ENCODE data around the gene ASTN2.

ASTN2 gene

DNA sequence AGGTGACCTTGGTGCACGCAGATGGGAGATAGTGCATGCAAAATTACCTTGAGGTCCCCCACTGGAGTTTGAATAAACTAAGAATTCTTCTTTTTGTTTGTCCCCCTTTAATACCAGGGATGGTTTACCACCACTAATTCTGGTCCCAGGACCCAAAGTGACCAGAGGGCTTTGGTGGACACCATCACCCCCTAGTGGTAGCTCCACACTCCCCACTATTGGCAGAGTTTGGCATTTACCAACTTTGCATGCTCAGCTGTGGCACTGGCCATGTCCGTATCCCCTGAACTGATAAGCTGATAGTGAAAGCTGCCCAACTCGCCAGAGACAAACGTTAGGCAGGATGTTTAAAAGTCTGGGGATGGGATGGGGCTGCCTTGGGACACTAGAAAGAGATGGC lies 3.3 kb downstream of the ASTN2 start:
- no peak overlapping the region for H3K4me2 ChIP-seq
- H3K9ac ChIP-seq = no peak overlapping the region
- H3K9me3 ChIP-seq (replicated peaks in 1 of 11) = no peaks in the 10 kb centered on the region
- TF ChIP-seq Cebpa-rat (IDR thresholded peaks at IDR 0.05) = no peak
- peaks cover 18 to 36% (median 25%) of the 10 kb centered on the region in 10 experiments for H3K4me1 ChIP-seq
- H3K4me3 ChIP-seq = no peak overlapping the region
- peaks cover 46 to 66% (median 51%) of the 10 kb centered on the region in 11 experiments for H3K27me3 ChIP-seq
- no peak overlapping the region for H3K27ac ChIP-seq
- peaks cover 0 to 43% (median 13%) of the 10 kb centered on the region in 11 experiments; a peak in 15 of 22 replicates for H4K20me1 ChIP-seq
- H3K36me3 ChIP-seq = no peaks in the 10 kb centered on the region

DNA sequence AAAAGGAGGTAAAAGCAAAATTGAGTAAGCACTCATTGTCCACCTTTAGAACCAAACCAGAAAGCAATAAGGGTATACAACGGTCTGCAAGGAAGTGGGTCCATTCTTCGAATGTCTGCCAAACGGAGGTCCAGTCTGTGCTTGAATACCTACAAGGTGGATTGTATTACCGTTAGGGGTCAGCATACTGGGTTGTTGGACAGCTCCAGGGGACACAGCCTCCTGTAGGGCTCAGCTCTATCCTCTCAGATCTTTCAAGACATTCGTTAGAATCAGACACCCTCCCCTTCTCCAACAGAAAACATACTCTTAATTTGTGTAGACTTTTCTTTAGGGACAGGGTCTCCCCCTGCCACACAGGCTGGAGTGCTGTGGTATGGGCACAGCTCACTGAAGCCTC lies 5.5 kb downstream of the ASTN2 start:
- H4K20me1 ChIP-seq = peaks cover 0 to 41% (median 10%) of the 10 kb centered on the region in 11 experiments; a peak in 15 of 22 replicates
- no peak for TF ChIP-seq Cebpa-rat (IDR thresholded peaks at IDR 0.05)
- peaks cover 14 to 45% (median 17%) of the 10 kb centered on the region in 10 experiments for H3K4me1 ChIP-seq
- H3K36me3 ChIP-seq = no peaks in the 10 kb centered on the region
- H3K4me3 ChIP-seq = no peak overlapping the region
- H3K27me3 ChIP-seq = peaks cover 24 to 44% (median 29%) of the 10 kb centered on the region in 11 experiments
- H3K4me2 ChIP-seq = no peak overlapping the region
- no peak overlapping the region for H3K27ac ChIP-seq
- no peaks in the 10 kb centered on the region for H3K9me3 ChIP-seq (replicated peaks in 1 of 11)
- no peak overlapping the region for H3K9ac ChIP-seq

DNA sequence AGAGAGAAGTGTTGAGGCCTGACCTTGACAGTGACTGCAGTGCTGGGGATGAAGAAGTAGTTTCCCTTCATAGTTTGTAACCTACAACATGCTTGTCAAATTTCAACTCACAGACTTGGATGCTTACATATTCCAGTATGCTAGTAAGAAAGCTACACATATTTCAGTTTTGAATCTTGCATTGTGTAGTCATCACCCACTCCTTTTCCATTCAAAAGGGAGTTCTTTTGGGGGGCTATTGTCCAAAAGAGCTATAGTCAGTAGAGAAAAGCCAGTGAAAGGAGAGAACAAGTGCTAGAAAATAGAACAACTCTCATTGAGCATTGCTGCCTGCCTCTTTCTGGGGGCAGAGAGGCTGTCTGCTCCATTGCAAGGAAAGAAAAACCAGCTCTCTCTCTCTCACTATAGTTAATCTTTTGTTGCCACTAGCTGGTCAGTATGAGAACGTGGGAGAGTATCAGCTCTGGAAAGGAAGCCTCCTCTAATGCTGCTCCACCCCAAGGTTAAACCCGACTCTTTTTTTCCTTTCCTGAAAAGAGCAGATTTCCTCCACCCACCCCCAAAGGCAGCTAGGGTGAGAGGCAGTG lies 7.3 kb downstream of the ASTN2 start:
- Histone ChIP-seq H4K20me1 (peaks cover 0 to 23% (median 0%) of the 10 kb centered on the region in 11 experiments; a peak in 7 of 22 replicates), H3K27ac (no peak overlapping the region), H3K27me3 (peaks cover 6 to 26% (median 11%) of the 10 kb centered on the region in 11 experiments), H3K4me2 (peak overlapping the region in 2 of 11 experiments; percentile 25 to 30; a peak in 2 of 22 replicates), H3K36me3 (no peaks in the 10 kb centered on the region), H3K9ac (no peak overlapping the region), H3K9me3 (replicated peaks in 1 of 11) (no peaks in the 10 kb centered on the region), H3K4me3 (no peak overlapping the region), H3K4me1 (peaks cover 0 to 47% (median 0%) of the 10 kb centered on the region in 10 experiments; a peak in 6 of 20 replicates)
- no peak for TF ChIP-seq Cebpa-rat (IDR thresholded peaks at IDR 0.05)

DNA sequence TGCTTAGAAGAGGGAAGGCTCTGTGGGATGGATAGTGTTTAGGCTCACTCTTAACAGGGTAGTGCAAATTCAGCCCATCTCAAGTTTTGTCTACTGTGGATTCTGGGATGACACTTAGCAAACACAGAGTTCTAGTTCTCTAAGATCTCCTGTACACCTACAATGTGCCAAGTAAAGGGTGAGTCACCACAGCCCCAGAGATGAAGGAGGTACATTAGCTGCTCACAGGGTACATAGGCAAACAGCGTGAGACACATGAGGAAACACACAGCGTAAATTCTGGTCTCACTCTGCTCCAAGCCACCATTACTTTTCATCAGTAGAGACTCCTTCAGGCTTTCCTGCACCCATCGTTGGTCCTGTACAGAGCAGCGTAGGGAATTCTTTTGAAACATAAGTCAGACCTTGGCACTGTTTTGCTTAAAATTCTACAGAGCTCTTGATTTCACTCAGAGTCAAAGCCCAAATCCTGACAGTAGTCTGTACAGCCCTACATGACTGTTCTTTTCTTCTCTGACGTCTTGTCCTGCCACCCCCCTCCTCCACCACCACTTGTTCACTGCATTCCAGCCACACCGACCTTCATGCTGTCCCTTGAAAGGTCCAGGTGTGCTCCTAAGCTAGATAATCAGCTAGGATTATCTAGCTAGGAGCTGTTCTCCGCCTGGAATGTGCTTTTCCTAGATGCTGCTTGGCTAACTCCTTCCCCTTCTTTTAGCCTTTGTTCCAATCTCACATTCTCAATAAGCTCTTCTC lies 8.7 kb downstream of the ASTN2 start:
- no peak overlapping the region for H3K4me3 ChIP-seq
- H3K4me1 ChIP-seq = peaks cover 0 to 59% (median 0%) of the 10 kb centered on the region in 10 experiments; a peak in 6 of 20 replicates
- H3K4me2 ChIP-seq = peak overlapping the region in 1 of 11 experiments; percentile 2; a peak in 1 of 22 replicates
- no peak for TF ChIP-seq Cebpa-rat (IDR thresholded peaks at IDR 0.05)
- peaks cover 0 to 17% (median 0%) of the 10 kb centered on the region in 11 experiments; a peak in 2 of 22 replicates for H4K20me1 ChIP-seq
- peaks cover 0 to 14% (median 0%) of the 10 kb centered on the region in 11 experiments; a peak in 5 of 22 replicates for H3K27me3 ChIP-seq
- H3K27ac ChIP-seq = no peak overlapping the region
- H3K9me3 ChIP-seq (replicated peaks in 1 of 11) = no peaks in the 10 kb centered on the region
- H3K9ac ChIP-seq = no peak overlapping the region
- no peaks in the 10 kb centered on the region for H3K36me3 ChIP-seq

DNA sequence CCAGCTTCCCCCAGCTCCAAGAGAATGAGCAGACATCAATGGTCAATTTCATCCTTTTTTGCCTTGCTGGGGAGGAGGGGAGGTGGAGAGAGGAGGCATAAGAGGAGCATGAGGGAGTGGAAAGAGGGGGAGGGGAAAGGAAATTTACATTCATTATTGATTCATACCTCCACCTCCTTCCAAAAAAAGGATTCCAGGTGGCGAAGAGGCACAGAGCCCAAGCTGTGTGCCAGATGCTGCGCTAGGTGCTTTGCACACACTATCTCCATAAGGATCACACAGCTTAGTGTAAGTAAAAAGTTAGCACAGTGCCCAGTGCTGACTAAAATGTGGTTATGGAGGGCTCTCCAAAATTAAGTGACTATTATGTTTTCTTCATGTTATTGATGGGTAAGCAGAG lies 11.0 kb downstream of the ASTN2 start:
- H3K27ac ChIP-seq = peak overlapping the region in 3 of 11 experiments; percentile 53 to 81 (median 60); a peak in 6 of 22 replicates
- H3K27me3 ChIP-seq = peaks cover 0 to 5% (median 0%) of the 10 kb centered on the region in 11 experiments; a peak in 2 of 22 replicates
- H3K36me3 ChIP-seq = no peaks in the 10 kb centered on the region
- H4K20me1 ChIP-seq = no peaks in the 10 kb centered on the region
- H3K9me3 ChIP-seq (replicated peaks in 1 of 11) = no peaks in the 10 kb centered on the region
- peak overlapping the region in 2 of 11 experiments; percentile 54 to 74; a peak in 4 of 22 replicates for H3K9ac ChIP-seq
- peaks cover 0 to 73% (median 0%) of the 10 kb centered on the region in 10 experiments; a peak in 6 of 20 replicates for H3K4me1 ChIP-seq
- no peak for TF ChIP-seq Cebpa-rat (IDR thresholded peaks at IDR 0.05)
- no peak overlapping the region for H3K4me3 ChIP-seq
- H3K4me2 ChIP-seq = peak overlapping the region in 3 of 11 experiments; percentile 55 to 91 (median 85); a peak in 6 of 22 replicates

DNA sequence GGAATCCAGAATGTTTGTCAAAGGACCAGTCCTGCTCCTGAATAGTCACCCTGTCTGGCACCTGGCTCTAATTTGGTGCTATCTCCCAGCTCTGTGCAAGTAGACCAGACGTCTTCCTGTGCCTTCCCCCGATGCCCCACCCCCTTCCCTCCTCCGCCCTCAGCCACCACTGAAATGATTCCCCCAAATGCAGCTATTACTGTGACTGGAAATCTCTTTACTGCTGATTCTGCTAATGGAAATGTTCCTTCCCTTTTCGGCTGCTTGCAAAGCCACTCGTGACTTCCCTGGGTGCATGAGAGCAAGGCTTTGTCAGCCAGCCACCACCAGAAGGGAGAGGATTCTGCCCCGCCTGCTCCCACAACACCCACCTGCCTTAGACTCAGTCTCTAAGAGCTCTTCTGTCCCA lies 11.4 kb downstream of the ASTN2 start:
- H3K4me2 ChIP-seq = peak overlapping the region in 3 of 11 experiments; percentile 55 to 91 (median 85); a peak in 6 of 22 replicates
- peaks cover 0 to 5% (median 0%) of the 10 kb centered on the region in 11 experiments; a peak in 2 of 22 replicates for H3K27me3 ChIP-seq
- H3K27ac ChIP-seq = peak overlapping the region in 3 of 11 experiments; percentile 60 to 81 (median 68); a peak in 6 of 22 replicates
- TF ChIP-seq Cebpa-rat (IDR thresholded peaks at IDR 0.05) = no peak
- H3K9me3 ChIP-seq (replicated peaks in 1 of 11) = no peaks in the 10 kb centered on the region
- H3K4me3 ChIP-seq = no peak overlapping the region
- no peaks in the 10 kb centered on the region for H3K36me3 ChIP-seq
- H4K20me1 ChIP-seq = no peaks in the 10 kb centered on the region
- peaks cover 0 to 73% (median 0%) of the 10 kb centered on the region in 10 experiments; a peak in 6 of 20 replicates for H3K4me1 ChIP-seq
- H3K9ac ChIP-seq = peak overlapping the region in 2 of 11 experiments; percentile 54 to 74; a peak in 4 of 22 replicates

DNA sequence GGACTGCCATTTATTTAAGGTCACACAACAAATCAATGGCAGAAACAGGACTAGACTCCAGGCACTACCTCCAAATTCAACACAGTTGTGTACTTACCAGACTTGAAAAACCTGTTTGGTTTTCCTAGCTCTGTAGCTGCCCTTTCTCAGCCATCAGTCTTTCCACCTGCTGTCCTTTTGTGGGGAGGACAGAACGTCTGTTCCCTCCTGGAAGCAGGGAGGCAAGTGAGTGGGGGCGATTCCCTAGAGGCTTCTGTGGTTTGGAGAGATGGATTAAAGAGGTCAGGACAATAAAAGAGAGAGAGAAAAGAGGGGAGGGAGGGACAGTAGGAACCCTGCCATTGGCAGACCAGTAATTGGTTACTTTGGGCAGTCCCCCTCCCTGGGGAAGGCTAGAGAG lies 14.7 kb downstream of the ASTN2 start:
- no peak overlapping the region for H3K9ac ChIP-seq
- H3K36me3 ChIP-seq = no peaks in the 10 kb centered on the region
- no peak overlapping the region for H3K4me3 ChIP-seq
- H3K27me3 ChIP-seq = no peaks in the 10 kb centered on the region
- no peak overlapping the region for H3K27ac ChIP-seq
- H3K4me1 ChIP-seq = peaks cover 0 to 54% (median 0%) of the 10 kb centered on the region in 10 experiments; a peak in 6 of 20 replicates
- peak overlapping the region in 3 of 11 experiments; percentile 2 to 91 (median 85); a peak in 4 of 22 replicates for H3K4me2 ChIP-seq
- no peak for TF ChIP-seq Cebpa-rat (IDR thresholded peaks at IDR 0.05)
- H4K20me1 ChIP-seq = no peaks in the 10 kb centered on the region
- H3K9me3 ChIP-seq (replicated peaks in 1 of 11) = no peaks in the 10 kb centered on the region

DNA sequence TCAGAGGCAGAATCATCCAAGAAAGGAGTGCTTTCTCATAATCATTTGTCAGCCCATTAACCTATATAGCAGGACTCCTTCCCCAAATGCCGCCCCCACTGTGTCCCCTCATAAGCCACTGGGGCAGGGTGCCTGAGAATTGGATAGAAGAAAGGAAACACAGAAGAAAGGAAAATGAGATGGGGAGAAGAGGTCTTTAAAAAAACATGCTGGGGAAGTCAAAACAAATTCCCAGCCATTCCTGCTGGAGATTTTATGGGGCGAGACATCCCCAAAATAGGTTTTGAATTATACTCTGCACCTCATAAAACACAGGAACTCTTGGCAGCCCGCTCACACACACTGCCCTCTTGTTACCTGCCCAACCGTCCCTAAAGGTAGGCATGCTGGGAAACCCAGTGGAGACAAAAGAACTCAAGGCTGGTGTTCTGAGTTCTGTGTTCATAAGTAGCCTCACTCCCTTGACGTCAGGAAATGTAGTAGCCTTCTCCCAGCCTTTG lies 19.7 kb downstream of the ASTN2 start:
- Histone ChIP-seq H3K9me3 (replicated peaks in 1 of 11) (no peaks in the 10 kb centered on the region), H3K4me1 (peaks cover 0 to 12% (median 0%) of the 10 kb centered on the region in 10 experiments; a peak in 4 of 20 replicates), H3K27me3 (no peaks in the 10 kb centered on the region), H4K20me1 (no peaks in the 10 kb centered on the region), H3K9ac (no peak overlapping the region), H3K27ac (no peak overlapping the region), H3K4me3 (no peak overlapping the region), H3K4me2 (peak overlapping the region in 2 of 11 experiments; percentile 4 to 8; a peak in 3 of 22 replicates), H3K36me3 (no peaks in the 10 kb centered on the region)
- no peak for TF ChIP-seq Cebpa-rat (IDR thresholded peaks at IDR 0.05)

DNA sequence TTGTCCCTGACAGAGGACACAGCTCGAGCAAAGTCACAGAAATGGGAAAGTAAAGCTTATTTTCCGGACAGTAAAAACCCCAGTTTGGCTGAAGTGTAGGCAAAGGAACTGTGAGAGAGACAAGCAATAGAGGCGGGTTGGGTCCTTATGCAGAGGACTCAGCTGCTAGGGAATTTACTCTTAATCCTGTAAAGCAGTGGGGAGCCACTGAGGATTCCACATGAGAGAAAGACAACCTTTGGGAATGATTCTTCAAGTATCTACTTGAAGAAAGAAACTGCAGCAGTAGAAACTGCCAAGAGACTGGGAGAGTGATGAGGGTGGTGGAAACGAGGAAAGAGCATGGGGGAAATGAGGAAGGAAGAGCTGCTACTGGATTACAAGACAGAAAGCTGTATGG lies 20.2 kb downstream of the ASTN2 start:
- no peaks in the 10 kb centered on the region for H3K9me3 ChIP-seq (replicated peaks in 1 of 11)
- no peak overlapping the region for H3K27ac ChIP-seq
- H3K4me2 ChIP-seq = peak overlapping the region in 2 of 11 experiments; percentile 4 to 8; a peak in 3 of 22 replicates
- no peaks in the 10 kb centered on the region for H3K36me3 ChIP-seq
- peaks cover 0 to 9% (median 0%) of the 10 kb centered on the region in 10 experiments; a peak in 2 of 20 replicates for H3K4me1 ChIP-seq
- no peaks in the 10 kb centered on the region for H4K20me1 ChIP-seq
- H3K4me3 ChIP-seq = no peak overlapping the region
- no peak for TF ChIP-seq Cebpa-rat (IDR thresholded peaks at IDR 0.05)
- no peak overlapping the region for H3K9ac ChIP-seq
- H3K27me3 ChIP-seq = no peaks in the 10 kb centered on the region

Data from BLaER1 treated with 17β-estradiol and CSF1 and Interleukin-3, amounts not matched to agents 10 nM and 100 nM (cell line).